K562 (cell line): ENCODE results near the gene MATK. TPM values are rescaled to one million over a fixed set of nuclear protein-coding genes. Genes with fewer than 3 reads are reported as not detected.

Source experiments
- AFF1 ChIP-seq, 2 experiments: fragments of 450-650 bp; IDR thresholded peaks; 2 replicates each; pipeline ENCODE4 v1.6.1; 2018; ENCODE audit warnings: mild to moderate bottlenecking in 2 of 2, low read depth in 1 of 2; ENCODE audit not compliant: partially characterized antibody in 2 of 2
- BCL6 ChIP-seq: fragments of 250-450 bp; sonication (Bioruptor Pico); IDR thresholded peaks from 2 replicates; pipeline ENCODE4 v1.4.0; 2020
- BHLHE40 ChIP-seq: IDR thresholded peaks from 2 replicates; pipeline ENCODE4 v1.6.1; 2011; ENCODE audit warnings: low read length, improper control_type of control experiment
- BRF1 ChIP-seq: IDR thresholded peaks from 3 replicates; pipeline ENCODE4 v1.6.1; 2011; ENCODE audit warnings: borderline replicate concordance, mild to moderate bottlenecking; ENCODE audit not compliant: insufficient read length; ENCODE audit errors: extremely low read depth
- CBFB ChIP-seq: sonication (generic); formaldehyde crosslinking; IDR thresholded peaks from 2 replicates; pipeline ENCODE4 v1.4.0; 2020; ENCODE audit warnings: mild to moderate bottlenecking, missing genetic modification reagents
- CREB1 ChIP-seq, 2 experiments: sonication (generic) in 1 of 2; formaldehyde crosslinking in 1 of 2; IDR thresholded peaks; 2 replicates each; pipeline versions ENCODE4 v1.6.1 to v1.8.0; 2012 to 2022; ENCODE audit warnings: inconsistent platforms in 1 of 2, mild to moderate bottlenecking in 1 of 2, missing genetic modification reagents in 1 of 2, moderate library complexity in 1 of 2
- ESRRA ChIP-seq: fragments of 450-650 bp; IDR thresholded peaks from 2 replicates; pipeline ENCODE4 v1.6.1; 2014; ENCODE audit warnings: low read depth, mild to moderate bottlenecking, moderate library complexity, borderline replicate concordance
- FOXJ3 ChIP-seq: sonication (generic); formaldehyde crosslinking; IDR thresholded peaks from 2 replicates; pipeline ENCODE4 v1.4.0; 2020; ENCODE audit warnings: mild to moderate bottlenecking, missing genetic modification reagents
- HNRNPUL1 ChIP-seq: fragments of 200-400 bp; formaldehyde crosslinking; IDR thresholded peaks from 2 replicates; pipeline ENCODE4 v1.6.1; 2017; ENCODE audit warnings: low read length
- KLF1 ChIP-seq: fragments of 450-650 bp; IDR thresholded peaks from 2 replicates; pipeline ENCODE4 v1.6.1; 2016; ENCODE audit warnings: missing genetic modification characterization, missing compliant biosample characterization
- KLF13 ChIP-seq: fragments of 450-650 bp; IDR thresholded peaks from 2 replicates; pipeline ENCODE4 v1.6.1; 2016; ENCODE audit warnings: missing genetic modification characterization, low read depth, mild to moderate bottlenecking, missing compliant biosample characterization, moderate library complexity, borderline replicate concordance
- L3MBTL2 ChIP-seq: fragments of 450-650 bp; IDR thresholded peaks from 2 replicates; pipeline ENCODE4 v1.6.1; 2016; ENCODE audit warnings: mild to moderate bottlenecking, moderate library complexity
- MAZ ChIP-seq, 2 experiments: fragments of 450-650 bp in 1 of 2; sonication (generic) in 1 of 2; formaldehyde crosslinking; IDR thresholded peaks in 1 of 2; conservative IDR thresholded peaks in 1 of 2; 2 replicates each; pipeline versions ENCODE4 v1.4.0 to v1.5.0; 2020; ENCODE audit warnings: mild to moderate bottlenecking in 1 of 2, missing genetic modification reagents in 1 of 2
- MYC ChIP-seq, 2 experiments: fragments of 250-450 bp in 1 of 2; sonication (Bioruptor Pico) in 1 of 2; IDR thresholded peaks; 2 replicates each; pipeline versions ENCODE4 v1.5.1 to v1.6.1; 2012 to 2021; ENCODE audit warnings: low read depth in 2 of 2, borderline replicate concordance in 1 of 2, improper control_type of control experiment in 1 of 2, low read length in 1 of 2, mild to moderate bottlenecking in 1 of 2, moderate library complexity in 1 of 2
- MYNN ChIP-seq, 2 experiments: sonication (generic); formaldehyde crosslinking in 1 of 2; IDR thresholded peaks; 2 replicates each; pipeline versions ENCODE4 v1.5.0 to v1.6.1; 2016 to 2020; ENCODE audit warnings: antibody characterized with exemption in 1 of 2, missing genetic modification reagents in 1 of 2
- NBN ChIP-seq: fragments of 450-650 bp; IDR thresholded peaks from 2 replicates; pipeline ENCODE4 v1.6.1; 2016; ENCODE audit warnings: low read depth, mild to moderate bottlenecking
- NCOR1 ChIP-seq: fragments of 450-650 bp; IDR thresholded peaks from 2 replicates; pipeline ENCODE4 v1.6.1; 2016; ENCODE audit warnings: mild to moderate bottlenecking, moderate library complexity
- RAD21 ChIP-seq, 2 experiments: fragments of 250-450 bp in 1 of 2; fragments of 450-650 bp in 1 of 2; sonication (Bioruptor Pico) in 1 of 2; formaldehyde crosslinking in 1 of 2; IDR thresholded peaks in 1 of 2; conservative IDR thresholded peaks in 1 of 2; 2 replicates each; pipeline versions ENCODE4 v1.4.0 to v1.8.0; 2020 to 2022; ENCODE audit warnings: mild to moderate bottlenecking in 2 of 2, moderate library complexity in 1 of 2
- TAL1 ChIP-seq: fragments of 450-650 bp; IDR thresholded peaks from 2 replicates; pipeline ENCODE4 v1.6.1; 2016; ENCODE audit warnings: mild to moderate bottlenecking
- ZNF507 ChIP-seq: conservative IDR thresholded peaks from 2 replicates; pipeline ENCODE4 v1.6.1; 2017; ENCODE audit warnings: missing genetic modification characterization, missing compliant biosample characterization
- polyA plus RNA-seq, 8 experiments: library from polyadenylated mRNA; depleted of rRNA in 4 of 8; stranded (reverse) in 5 of 8; unstranded in 3 of 8; fragments of >200 nt; fragmentation: Nextera tagmentation in 2 of 8; fragmentation: Illumina TruSeq in 1 of 8; extraction: Ambion mirVana in 2 of 8; extraction: Trizol in 1 of 8; gene quantifications; 2 replicates each; pipeline versions ENCODE4 v1.2.1 to v1.2.3, GENCODE V29; 2011 to 2014; ENCODE audit warnings: inconsistent platforms in 1 of 8, missing spikeins in 1 of 8
- total RNA-seq, 7 experiments: library from RNA; depleted of rRNA in 6 of 7; stranded (reverse); fragments of >200 nt in 6 of 7; fragmentation: Illumina TruSeq in 2 of 7; extraction: Trizol in 2 of 7; gene quantifications; 2 replicates each; pipeline versions ENCODE4 v1.2.1 to v1.2.3, GENCODE V29; 2011 to 2021; ENCODE audit warnings: low replicate concordance in 1 of 7
- TF ChIP-seq, protein P1 (sequence below): fragments of 250-450 bp; sonication (Bioruptor Pico); IDR thresholded peaks from 2 replicates; pipeline ENCODE4 v1.8.0; 2021; ENCODE audit warnings: moderate library complexity, mild to moderate bottlenecking, inconsistent platforms

MATK gene
- total and polyA plus RNA-seq, 9 of the 15 experiments (the other 6 are each of a cell fraction or from before 2014, with no cell fraction given) = 0.08 to 41.5 (median 21.4) TPM

GRCh38 chr19:3761382-3762129 lies 24.6 kb downstream of the MATK start, which contains the start of gene APBA3 (continued):
- TF ChIP-seq AFF1 (IDR thresholded peaks at IDR 0.05; ENCODE audit: low read depth in 1 of 2, partially characterized antibody in 2 of 2) = peak; percentile 92
- no peak for TF ChIP-seq FOXJ3
- TF ChIP-seq BCL6 (CRISPR knock-in tag) = no peak
- 0 out of 2 replicates have a peak, but pooled peaks have one; percentile 32 for TF ChIP-seq CBFB (CRISPR knock-in tag)
- peak; percentile 77 for TF ChIP-seq ESRRA
- no peak for TF ChIP-seq MYNN (IDR thresholded peaks at IDR 0.05)
- TF ChIP-seq MYNN (CRISPR knock-in tag; IDR thresholded peaks at IDR 0.05) = no peak
- TF ChIP-seq NCOR1 = no peak
- TF ChIP-seq HNRNPUL1 = no peak
- TF ChIP-seq KLF1 (tag) = 0 out of 2 replicates have a peak, but pooled peaks have one; percentile 18
- TF ChIP-seq L3MBTL2 = peak; percentile 62; the same call in 1 of the 2 replicates
- TF ChIP-seq TAL1 = peak; percentile 7; the same call in 1 of the 2 replicates
- TF ChIP-seq ZNF507 = no peak
- TF ChIP-seq, protein P1, sequence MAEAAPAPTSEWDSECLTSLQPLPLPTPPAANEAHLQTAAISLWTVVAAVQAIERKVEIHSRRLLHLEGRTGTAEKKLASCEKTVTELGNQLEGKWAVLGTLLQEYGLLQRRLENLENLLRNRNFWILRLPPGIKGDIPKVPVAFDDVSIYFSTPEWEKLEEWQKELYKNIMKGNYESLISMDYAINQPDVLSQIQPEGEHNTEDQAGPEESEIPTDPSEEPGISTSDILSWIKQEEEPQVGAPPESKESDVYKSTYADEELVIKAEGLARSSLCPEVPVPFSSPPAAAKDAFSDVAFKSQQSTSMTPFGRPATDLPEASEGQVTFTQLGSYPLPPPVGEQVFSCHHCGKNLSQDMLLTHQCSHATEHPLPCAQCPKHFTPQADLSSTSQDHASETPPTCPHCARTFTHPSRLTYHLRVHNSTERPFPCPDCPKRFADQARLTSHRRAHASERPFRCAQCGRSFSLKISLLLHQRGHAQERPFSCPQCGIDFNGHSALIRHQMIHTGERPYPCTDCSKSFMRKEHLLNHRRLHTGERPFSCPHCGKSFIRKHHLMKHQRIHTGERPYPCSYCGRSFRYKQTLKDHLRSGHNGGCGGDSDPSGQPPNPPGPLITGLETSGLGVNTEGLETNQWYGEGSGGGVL = no peak
- TF ChIP-seq NBN = peak; percentile 93
- TF ChIP-seq KLF13 (tag) = 0 out of 2 replicates have a peak, but pooled peaks have one; percentile 54
- peak in 1 of 2 experiments; percentile 35; a peak in 2 of 4 replicates for TF ChIP-seq RAD21 (CRISPR knock-in tag; conservative IDR thresholded peaks at IDR 0.05 in 1 of 2, IDR thresholded peaks at IDR 0.05 in 1 of 2)
- TF ChIP-seq BRF1 = no peak
- TF ChIP-seq MYC (IDR thresholded peaks at IDR 0.05; ENCODE audit: low read depth, low read length) = peak; percentile 82
- TF ChIP-seq MYC (CRISPR knock-in tag; IDR thresholded peaks at IDR 0.05; ENCODE audit: borderline replicate concordance, low read depth) = peak; percentile 21; the same call in 1 of the 2 replicates
- TF ChIP-seq CREB1 (IDR thresholded peaks at IDR 0.05) = peak; percentile 54
- TF ChIP-seq CREB1 (CRISPR knock-in tag; IDR thresholded peaks at IDR 0.05) = peak; percentile 70
- TF ChIP-seq BHLHE40 = peak; percentile 9; the same call in 1 of the 2 replicates
- TF ChIP-seq MAZ (CRISPR knock-in tag; conservative IDR thresholded peaks at IDR 0.05 in 1 of 2, IDR thresholded peaks at IDR 0.05 in 1 of 2) = peak; percentile 78; a peak in 3 of 4 replicates
